ENCODE results near the gene RNLS.

RNLS gene

GRCh38 chr10:88431103-88431502 is 152.0 kb downstream of the RNLS start:
- DNase-seq (ENCODE audit: low read depth in 3 of 3) = no peak

GRCh38 chr10:88428976-88429375 is 154.1 kb downstream of the RNLS start:
- DNase-seq (ENCODE audit: low read depth in 3 of 3) = no peak

GRCh38 chr10:88428442-88428841 is 154.7 kb downstream of the RNLS start:
- DNase-seq (ENCODE audit: low read depth in 3 of 3) = no peak

GRCh38 chr10:88427024-88427423 is 156.1 kb downstream of the RNLS start:
- DNase-seq (ENCODE audit: low read depth in 3 of 3) = no peak

DNA sequence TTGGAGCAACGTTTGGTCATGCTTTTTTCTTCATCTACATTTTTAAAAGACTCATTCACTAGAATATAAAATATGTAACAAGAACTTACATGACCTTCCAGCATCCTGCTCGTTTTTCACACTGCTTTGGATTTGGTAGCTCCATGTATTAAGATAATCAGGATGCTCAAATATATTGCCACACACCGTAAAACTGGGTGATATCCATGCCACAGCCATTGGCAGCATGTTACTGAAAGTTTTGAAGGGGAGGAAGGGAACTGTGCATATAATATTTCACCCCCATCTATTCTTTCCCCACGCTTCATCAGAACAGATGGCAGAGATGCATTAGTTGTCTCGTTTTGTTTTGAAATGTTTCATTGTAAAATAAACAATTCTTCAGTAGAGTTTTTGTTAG is 158.2 kb downstream of the RNLS start:
- DNase-seq (ENCODE audit: low read depth in 3 of 3) = no peak

DNA sequence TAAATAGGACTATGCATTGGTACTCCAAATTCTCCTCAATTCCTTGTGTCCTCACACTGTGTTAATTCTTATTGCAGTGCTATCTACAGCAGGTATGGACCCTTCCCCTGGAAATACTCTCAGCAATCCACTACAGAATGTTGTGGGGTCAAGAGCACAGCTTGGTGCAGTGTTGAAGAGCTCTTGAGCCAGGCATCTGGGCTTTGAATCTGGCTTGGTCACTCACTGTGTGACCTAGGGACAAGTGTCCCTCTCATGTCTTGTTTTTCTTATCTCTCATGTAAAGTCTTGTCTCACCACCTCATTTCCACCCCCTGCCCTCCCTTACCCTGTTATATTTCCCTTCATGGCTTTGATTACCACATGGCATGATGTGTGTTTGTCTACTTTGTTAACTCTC is 159.4 kb downstream of the RNLS start:
- DNase-seq (ENCODE audit: low read depth in 3 of 3) = no peak

GRCh38 chr10:88421590-88421989 is 161.5 kb downstream of the RNLS start:
- DNase-seq (ENCODE audit: low read depth in 3 of 3) = no peak

- no peak for DNase-seq (ENCODE audit: low read depth in 3 of 3)
Observed at GRCh38 chr10:88418871-88419270, 164.2 kb downstream of the RNLS start.

- no peak for DNase-seq (ENCODE audit: low read depth in 3 of 3)
Observed at GRCh38 chr10:88417387-88418030, 165.6 kb downstream of the RNLS start.

DNA sequence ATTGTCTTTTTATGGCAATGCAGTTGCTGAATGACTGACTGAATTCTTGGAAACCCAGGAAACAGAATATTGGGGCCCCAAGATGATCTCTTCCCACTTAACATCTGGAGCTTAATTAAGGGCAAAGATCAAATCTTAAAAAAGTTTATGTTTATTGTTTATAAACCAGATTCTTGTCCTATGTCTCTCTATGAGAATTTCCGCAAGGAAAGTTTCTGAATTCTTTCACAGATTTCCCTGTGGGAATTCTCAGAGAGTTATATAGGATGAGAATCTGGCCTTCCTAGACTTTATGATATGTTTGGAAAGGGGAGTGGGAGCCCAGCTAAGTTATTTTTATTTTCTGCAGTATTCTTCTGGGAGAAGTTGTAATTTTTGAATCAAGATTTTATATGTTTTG is 166.3 kb downstream of the RNLS start:
- DNase-seq (ENCODE audit: low read depth in 3 of 3) = no peak

DNA sequence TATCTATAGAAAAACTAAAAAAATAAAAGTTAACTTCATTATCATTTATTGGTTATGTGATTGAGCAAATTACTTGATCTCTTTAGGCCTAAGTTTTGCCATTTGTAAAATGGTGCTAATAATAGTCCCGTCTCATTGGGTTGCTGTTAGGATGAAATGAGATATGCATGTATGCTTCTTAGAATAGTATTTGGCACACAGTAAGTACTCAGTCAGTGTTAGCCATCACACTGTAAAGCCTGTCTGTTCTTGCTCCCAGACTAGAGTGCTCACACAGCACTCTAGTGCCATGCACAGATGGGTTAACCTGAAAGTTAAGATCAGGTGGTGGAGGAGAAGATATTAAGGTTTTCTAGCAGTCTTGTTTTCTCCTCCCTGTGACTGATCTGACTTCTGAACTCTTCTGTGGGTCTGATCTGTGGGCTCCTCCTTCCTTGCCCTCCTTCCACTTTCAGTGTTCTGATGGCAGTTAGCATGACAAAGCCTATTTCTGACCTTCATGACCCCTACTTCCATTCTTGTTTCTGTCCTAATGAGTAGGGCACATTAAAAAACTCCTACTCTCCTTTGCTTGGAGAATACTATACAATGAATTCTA is 167.5 kb downstream of the RNLS start:
- no peak for DNase-seq (ENCODE audit: low read depth in 3 of 3)

GRCh38 chr10:88413412-88413811 is 169.7 kb downstream of the RNLS start:
- DNase-seq (ENCODE audit: low read depth in 3 of 3) = no peak

- DNase-seq (ENCODE audit: low read depth in 3 of 3) = no peak
Observed at GRCh38 chr10:88411772-88412349, 171.3 kb downstream of the RNLS start.

- no peak for DNase-seq (ENCODE audit: low read depth in 3 of 3)
Observed at GRCh38 chr10:88409824-88410223, 173.3 kb downstream of the RNLS start.

DNA sequence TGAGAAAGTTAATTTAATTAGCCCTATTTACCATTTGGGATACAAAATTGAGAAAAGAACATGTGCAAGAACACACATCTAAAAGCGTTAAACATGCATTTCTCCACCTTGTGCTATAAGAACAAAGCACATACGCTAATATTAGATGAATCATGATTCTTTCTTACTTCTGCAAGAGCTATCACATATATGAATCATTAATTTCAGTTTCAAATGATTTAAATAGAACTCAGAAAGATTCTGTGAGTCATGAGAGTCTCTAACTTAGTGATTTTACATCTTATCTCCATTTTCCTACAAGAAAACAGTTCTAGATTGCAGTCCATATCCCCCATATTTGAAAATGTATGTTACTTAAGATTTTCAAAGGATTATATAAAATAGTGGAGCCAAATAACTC is 173.9 kb downstream of the RNLS start:
- DNase-seq (ENCODE audit: low read depth in 3 of 3) = no peak

GRCh38 chr10:88408096-88408495 is 175.0 kb downstream of the RNLS start:
- no peak for DNase-seq (ENCODE audit: low read depth in 3 of 3)

DNA sequence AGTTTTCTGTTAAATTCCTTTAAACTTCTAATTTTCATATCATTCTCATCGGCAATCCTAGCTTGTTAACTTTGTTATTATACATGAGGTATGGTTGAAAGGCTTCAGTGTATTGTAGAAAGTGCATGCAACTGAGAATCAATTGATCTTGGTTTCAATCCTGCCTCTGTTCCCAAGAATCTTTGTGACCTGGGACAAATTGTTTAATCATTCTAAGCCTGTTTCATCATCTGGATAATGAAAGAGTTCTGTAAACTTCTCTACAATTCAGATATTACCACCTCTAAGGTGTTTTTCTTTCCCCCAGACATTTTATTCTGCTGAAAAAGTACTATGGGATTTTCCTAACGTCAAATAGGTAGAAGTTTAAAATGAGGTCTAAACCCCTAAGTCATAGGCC is 179.0 kb downstream of the RNLS start:
- DNase-seq (ENCODE audit: low read depth in 3 of 3) = no peak

GRCh38 chr10:88401671-88402347 is 181.3 kb downstream of the RNLS start:
- DNase-seq (ENCODE audit: low read depth in 3 of 3) = no peak

GRCh38 chr10:88399240-88399639 is 183.9 kb downstream of the RNLS start:
- no peak for DNase-seq (ENCODE audit: low read depth in 3 of 3)

DNA sequence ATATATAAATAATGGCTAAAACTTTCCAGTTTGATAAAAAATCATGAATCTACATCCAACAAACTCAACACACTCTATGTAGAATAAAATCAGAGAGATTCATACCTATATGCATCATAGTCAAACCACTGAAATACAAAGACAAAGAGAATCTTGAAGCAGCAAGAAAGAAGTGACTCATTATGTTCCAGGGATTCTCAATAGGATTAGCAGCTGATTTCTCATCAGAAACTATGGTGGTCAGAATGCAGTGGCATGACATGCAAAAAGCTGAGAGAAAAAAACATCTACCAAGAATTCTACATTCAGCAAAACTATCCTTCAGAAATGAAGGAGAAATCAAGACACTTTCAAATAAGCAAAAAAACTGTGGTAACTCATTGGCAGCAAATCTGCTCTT is 187.4 kb downstream of the RNLS start:
- no peak for DNase-seq (ENCODE audit: low read depth in 3 of 3)

GRCh38 chr10:88392222-88392621 is 190.9 kb downstream of the RNLS start:
- DNase-seq (ENCODE audit: low read depth in 3 of 3) = no peak

DNA sequence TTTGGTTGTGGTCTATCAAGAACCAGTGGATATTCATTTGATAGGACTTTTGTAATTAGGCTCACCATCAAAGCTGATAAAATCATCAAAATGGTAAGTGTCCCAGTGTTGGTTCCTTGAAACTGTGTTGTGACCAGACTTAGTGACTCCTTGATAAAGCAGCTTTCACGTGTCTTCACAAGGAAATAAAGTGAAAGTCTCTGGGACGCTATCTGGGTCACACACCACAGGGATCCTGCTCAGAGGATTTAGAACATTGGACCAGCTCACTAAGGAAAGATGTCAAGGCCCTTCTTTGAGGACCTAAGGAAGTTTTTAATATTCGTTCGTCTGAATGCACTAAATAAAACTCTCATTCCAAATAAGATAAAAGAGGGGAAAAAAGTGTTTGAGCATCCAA is 193.1 kb downstream of the RNLS start:
- DNase-seq (ENCODE audit: low read depth in 3 of 3) = no peak

DNA sequence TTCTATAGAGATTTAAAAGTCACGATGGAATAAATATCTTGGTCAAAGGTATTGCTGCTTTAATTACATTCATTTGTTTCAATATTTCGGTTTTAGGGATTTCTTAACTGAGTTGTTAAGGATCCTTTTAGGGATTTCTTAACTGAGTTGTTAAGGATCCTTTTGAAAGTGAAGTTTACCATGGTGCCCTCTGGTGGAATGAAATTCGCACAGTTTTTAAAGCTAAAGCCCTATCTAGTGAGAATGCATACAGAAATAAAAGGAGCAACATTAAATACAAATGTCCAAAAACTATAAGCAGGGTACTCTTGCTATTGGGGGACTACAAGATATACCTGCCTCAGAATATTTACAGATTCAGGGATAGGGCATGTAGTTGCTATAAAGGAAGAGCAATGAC is 193.7 kb downstream of the RNLS start:
- DNase-seq (ENCODE audit: low read depth in 3 of 3) = no peak
